Ramos (cell line): Measurements from ENCODE around the gene HPSE2.
"Not testable (repeated sequence)": the region's sequence is repeated elsewhere in the genome, so short reads cannot be mapped to it uniquely, and the experiment has no call there.

Experiments
- in situ Hi-C: fragments of 300-500 bp; cut with MboI; formaldehyde crosslinking; loops from one replicate; pipeline ENCODE4 v1.14.3; 2022; ENCODE audit warnings: low sequenced_read_pairs; ENCODE audit not compliant: unreplicated experiment

Gene HPSE2

DNA sequence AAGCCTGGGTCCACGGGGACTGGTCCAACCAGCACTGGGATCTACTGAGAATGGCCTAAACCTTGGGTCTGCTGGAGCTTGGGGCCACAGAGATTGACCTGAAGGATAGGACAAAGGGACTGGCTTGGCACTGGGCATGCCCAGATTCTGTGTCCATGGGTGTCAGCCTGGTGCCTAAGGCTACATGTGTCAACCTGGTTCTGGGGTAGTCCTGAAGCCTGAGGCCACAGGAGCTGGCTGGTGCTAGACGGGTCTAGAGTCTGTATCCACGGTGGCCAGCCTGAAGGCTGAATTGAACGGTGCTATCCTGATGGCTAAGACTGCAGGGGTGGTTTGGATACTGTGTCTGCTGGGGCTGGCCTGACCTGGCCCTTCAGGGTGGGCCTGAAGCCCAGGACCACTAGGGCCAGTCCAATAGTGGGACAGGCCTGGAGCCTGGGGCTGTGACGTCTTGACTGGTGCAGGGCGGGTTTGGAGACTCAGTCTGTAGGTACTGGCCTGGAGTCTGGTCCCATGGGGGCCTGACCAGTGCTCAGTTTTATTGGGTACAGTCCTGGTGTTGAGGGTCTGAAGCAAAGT lies 636.5 kb downstream of the HPSE2 start:
- in situ Hi-C loops = no loop called here

DNA sequence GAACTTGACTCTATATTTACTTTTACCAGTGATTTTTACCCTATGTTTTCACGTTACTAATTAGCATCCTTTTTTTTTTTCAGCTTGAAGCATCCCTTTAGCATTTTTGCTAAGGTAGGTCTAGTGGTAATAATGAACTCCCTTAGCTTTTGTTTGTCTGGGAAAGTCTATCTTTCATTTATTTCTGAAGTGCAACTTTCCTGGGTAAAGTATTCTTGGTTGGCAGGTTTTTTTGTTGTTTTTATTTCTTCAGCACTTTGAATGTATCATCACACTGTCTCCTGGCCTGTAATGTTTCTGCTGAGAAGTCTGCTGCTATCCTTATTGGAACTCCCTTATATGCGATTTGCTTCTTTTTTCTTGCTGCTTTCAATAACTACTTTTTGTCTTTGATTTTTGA lies 639.2 kb downstream of the HPSE2 start:
- in situ Hi-C loops = no loop called here

DNA sequence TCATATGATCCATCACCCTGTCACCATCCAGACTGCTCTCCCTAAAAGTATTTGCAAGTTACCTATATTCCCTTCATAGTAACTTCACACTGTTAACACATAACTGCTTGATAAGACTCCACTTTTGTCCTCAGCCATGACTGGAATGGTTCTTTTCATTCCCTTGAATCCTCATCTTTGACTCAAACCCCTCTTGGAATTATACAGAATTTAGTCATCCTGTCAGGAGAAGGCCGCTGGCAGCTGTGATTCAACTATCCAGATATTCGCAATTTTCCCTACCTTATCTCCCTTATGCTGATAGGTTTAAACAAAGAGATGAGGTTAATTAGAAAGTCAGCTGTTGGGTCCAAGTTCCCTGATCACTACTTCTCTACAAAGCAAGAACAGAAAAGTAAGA lies 646.0 kb downstream of the HPSE2 start:
- in situ Hi-C loops = no loop called here

DNA sequence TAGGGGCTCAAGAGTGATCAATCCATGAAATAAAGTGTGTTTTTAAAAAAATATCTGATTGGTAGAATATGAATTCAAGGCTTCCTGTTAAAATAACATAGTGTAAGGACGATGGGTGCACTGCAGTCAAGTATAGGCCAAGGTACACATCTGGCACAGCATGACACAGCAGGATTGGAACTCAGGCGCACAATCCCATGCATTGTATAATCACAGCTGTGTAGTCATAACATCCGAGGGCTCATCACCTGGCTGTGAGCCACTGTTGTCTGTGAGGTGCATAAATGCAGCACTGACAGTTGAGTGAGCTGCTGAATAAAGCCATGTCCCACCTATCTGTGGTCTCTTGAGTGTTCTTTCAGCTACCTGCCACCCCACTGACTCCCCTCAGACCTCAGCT lies 646.6 kb downstream of the HPSE2 start:
- in situ Hi-C loops = no loop called here

DNA sequence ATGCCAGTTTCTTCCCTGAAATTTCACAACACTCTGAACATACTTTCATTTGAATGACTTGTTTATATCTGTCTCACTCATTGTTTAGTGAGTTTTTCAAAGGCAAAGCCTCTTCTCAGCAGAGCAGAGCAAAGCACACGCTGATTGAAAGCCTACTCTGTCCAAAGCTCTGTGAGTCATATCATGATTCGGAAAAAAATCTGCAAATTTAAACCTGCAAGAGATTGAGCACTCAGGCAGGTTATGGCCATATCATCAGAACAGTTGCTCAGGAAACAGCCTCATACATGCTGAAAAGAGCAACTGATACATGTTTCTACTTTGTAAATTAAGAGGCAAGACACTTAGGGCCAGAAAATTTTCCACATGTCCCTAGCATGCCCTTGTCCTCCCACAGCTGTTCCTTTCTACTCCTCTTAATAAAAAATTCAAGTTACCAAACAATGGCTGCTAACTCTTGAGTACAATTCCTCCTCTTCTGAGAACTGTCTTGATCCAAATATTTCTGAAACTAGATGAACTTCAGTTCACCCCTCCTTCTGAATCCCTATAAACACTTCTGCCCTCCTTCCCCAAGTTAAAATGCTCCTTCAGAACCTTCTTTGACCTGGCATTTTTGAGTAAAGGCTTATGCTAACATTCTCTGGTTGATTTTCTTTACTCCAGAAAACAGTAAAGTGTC lies 648.4 kb downstream of the HPSE2 start:
- in situ Hi-C loops = no loop called here

DNA sequence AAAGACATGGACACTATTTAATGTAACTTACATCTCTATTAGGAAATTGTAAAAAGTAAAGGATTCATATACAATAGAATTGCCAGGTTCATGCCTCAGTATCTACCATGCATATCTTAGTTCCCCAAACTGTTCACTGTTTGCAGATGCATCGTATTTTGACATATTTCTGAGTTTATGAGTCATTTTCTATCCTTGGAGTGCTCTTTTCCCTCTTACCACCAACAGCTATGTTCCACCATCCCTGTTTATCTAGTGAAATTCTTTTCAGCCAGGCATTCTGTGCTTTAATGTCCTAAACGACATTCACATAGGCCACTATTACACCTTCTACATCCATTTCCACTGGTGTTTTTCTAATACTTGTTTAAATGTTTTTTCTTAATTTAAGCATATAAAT lies 649.6 kb downstream of the HPSE2 start:
- in situ Hi-C loops = no loop called here

DNA sequence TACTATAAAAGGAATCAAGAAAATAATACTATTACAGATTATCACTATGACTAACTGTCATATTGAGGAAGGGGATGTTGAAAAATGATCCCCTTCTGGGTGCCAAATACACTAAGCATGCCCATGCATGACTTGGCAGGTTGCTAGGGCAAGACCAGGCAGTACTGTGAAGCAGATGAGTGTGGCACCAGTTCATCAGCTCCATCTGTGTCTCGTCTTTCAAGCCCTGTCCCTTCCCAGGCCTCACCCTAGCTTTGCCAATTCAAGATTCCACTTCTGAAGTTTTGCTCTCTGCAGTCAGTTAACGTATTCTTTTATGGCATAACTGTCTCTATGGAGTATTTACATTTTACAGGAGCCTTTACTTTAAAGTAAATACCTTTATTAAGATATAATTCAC lies 653.3 kb downstream of the HPSE2 start:
- in situ Hi-C loops = no loop called here

DNA sequence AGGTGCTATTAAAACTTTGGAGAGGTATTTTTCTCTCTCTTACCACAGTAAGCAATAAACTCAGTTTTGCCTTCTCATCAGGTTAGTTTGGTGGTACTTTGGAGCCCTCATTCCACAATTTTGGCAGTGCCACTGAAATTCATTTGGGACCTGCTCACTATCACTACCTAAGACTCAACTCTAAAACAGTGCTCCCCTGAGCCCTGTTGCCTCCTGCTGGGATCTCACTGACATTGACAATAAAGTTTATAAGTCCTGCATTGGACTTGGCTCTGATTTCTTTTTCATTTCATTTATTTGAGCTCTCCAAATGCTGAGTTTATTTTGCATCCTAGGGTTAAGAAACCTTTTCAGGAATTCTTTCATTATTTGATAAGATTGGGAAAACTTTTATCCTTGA lies 658.1 kb downstream of the HPSE2 start:
- in situ Hi-C loops = no loop called here

DNA sequence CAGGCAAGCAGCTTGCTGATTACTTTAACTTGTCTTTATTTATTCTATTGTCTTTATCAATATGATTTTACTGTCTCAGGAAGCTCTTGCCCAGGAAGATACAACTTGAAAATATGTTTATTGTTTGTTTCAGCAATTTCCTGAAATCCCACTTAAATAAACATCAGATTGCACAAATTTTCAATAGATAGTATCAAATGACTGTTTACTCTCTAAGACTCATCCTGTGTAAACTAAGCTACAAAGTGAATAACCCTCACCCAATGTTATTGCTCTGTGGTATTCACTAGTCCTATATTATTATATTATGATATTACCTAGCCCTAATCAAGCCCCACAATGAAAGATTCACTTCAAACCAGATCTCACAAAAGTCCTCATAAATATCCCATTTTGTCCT lies 658.5 kb downstream of the HPSE2 start:
- in situ Hi-C loops = no loop called here

DNA sequence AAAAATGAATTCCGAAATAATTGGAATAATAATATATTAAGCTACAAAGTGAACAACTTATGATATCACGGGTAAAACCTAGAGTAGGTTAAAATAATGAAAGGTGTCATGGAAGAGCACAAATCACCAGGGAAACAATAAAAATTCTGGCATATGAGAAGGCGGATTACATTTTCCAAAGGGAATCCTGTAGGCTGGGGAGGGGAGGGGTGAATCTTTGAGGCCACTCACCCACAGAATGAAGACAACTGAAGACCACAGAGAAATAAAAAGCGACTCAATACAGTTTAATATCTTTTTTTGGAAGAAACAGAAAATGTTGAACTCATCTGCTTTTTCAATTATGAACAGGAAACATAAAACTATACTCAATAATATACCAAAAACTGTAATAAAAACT lies 659.6 kb downstream of the HPSE2 start:
- in situ Hi-C loops = no loop called here

DNA sequence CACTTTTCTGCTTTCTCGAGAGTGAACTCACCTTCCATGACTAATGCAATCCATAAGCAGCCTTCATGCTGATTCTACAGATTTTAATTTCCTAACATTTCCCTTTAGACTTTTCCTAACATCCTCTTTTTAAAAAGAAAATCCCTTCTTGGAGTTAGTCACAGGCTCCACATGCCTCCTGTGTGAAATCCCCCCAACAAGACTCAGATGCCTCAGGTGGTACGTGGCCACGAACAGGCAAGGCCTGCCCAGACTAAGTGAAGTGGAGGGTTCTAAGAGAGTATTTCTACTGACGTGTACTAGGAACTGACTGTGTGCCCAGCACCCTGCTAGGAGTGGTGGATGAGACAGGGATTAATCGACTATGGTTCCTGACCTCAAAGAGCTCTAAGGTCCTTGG lies 663.1 kb downstream of the HPSE2 start:
- in situ Hi-C loops = no loop called here

DNA sequence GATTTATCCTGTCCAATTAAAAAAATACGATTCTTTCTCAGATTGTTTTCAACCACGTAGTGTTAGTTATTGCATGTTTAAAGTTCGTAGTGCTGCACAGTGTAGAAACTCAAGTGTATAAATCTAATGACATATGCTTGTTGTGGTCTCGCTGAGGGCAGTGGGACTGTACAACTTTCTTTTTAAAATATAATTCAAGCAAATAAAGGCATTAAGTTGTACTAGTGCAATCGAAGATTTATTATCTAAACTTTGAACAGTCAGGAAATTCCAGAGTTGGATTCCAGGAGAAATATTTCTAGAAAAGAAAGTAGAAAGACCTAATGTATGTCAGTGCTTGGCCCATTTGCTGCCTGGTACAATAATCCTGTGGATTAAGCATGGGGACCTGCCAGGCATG lies 664.8 kb downstream of the HPSE2 start:
- in situ Hi-C loops = no loop called here

DNA sequence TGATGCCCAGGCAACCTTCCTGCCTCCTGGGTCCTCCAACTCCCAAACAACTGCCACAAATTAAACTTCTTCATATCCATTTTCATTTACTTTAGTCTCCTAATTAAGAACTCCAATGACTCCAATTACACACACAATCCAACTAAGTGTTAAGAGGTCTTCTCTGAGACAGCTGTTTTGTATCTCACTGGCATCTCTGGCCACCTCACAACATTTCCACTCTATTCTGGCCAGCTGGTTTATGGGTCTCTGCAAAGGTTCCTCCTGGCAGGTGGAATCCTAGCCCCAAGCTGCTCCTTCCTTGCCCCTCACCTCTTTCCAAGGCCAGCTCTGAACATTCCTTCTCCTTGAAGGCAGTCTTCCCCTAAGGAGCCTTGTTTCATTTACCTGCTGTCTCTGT lies 665.8 kb downstream of the HPSE2 start:
- in situ Hi-C loops = no loop called here

DNA sequence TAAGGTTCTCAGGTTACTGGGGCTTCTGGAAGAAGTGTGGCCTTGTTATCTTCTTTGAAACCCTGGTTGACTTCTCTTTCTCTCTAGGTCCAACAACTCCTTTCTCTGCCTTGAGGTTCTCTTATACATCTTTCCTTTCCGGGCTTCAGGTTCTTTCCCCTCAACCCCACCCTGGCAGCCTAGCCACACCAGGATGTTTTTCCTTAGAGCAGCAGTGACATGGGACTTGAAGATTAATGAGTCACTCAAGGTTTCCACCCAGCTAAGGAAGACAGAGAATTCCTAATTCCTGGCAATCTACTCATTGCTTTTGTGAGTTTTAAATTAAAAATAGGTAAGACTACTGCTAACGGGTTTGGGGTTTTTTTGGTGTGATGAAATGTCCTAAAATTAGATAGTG lies 667.1 kb downstream of the HPSE2 start:
- in situ Hi-C loops = no loop called here

DNA sequence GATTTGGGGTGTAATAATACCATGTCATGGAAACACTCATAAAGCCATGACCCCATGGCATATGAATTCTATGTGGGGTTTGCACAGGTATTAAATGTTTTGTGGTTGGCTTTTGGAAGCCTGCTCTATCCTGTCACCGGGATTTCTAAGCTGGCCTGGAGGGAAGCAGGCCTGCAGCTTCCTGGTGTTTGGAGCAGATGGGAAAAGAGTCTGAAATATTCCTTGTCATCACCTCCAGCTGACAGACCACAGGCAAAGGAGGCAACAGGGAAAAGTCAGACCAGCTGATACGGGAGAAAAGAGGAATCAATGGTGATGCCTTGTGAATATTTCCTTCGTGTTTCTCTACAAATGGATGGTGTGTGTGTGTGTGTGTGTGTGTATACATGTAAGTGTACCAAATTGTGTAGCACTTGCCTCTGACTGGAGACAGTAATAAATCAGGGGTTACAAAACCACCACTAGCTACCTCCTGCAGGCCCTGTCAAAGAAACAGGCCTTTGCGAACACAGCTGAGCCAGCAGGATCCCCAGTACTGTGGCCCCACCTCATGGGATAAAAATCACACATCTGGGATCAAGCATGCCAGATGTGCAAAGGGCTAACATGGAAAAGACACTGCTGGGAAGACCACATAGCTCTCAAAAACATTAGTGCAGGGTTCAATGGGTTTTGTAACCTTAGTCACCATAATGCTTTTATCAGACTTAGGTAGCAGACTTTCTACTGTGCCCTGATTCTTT lies 668.1 kb downstream of the HPSE2 start:
- in situ Hi-C loops = no loop called here

DNA sequence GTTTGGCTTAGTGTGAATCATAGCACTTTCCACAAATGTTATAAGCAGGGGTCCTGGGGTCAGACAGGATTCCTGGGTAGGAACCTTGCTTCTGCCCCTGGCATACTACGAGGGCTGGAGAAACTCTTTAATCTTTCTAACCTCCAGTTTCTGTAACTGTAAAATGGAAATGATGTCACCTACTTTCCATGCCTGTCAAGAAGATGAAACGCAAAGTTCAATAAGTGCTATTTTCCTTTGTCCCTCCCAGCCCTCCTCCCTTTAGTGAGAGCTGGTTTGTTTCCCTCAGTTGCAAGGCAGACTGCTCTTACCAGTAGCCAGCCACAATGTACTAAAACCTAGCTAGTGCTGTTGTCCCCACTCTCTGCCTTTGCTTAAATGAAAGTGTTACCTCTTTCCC lies 671.8 kb downstream of the HPSE2 start:
- in situ Hi-C loops = no loop called here

DNA sequence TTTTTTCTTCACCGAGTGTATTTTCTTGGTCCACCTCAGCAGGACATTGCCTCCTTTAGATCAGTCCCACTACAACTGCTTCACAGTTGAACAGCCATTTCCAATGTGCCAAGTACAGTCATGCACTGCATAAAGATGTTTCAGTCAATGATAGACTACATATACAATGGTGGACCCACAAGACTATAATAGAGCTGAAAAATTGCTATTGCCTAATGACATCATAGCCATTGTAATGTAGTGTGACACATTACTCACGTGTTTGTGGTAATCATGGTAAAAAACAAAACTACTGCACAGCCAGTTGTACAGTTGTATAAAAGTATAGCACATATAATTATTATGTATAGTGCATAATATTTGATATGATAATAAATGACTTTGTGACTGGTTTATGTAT lies 675.1 kb downstream of the HPSE2 start:
- in situ Hi-C loops = no loop called here

DNA sequence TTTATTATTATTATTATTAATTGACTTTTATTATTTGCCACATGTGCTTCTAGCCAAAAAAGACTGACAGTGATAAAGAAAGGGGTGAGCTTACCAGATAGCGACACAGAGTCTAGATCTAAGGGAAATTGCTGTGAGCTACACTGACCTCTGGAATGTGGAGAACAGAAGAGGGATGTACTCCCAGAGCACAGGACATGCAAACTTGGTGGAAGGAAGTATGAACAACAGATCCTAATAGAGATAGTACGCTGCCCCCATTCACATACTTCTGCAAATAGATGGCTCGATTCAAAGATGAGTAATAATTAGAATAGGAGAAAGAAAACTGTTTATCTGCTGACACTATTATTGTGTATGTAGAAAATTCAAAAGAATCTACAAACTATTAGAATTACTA lies 679.6 kb downstream of the HPSE2 start:
- in situ Hi-C loops = no loop called here

DNA sequence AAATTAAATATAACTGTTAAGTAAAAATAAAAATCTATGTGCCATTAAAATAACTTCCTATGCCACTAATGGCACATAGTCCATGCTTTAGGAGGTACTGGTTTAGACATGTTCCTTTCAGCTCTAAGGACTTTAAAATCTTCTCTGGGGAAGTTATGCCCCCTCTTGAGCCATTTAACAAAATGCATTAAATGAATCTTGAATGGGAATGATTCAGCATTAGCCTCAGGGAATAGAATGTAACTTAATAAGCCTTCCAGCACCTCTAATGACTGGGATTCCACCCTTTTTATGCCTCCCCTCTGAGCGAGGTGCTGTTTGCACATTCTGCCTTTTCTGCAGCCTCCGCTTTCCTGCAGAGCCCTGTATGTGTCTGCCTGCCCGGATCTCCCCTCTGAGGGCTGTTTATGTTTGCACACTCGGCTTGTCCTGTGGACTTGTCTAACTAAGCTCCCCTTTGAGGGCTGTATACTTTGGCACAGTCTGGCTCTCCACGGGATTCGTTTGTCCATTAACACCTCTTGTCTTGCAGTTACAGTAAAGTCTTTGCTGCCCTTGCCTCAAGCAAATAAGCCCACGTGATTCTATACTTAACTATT lies 680.5 kb downstream of the HPSE2 start:
- in situ Hi-C loops = no loop called here

DNA sequence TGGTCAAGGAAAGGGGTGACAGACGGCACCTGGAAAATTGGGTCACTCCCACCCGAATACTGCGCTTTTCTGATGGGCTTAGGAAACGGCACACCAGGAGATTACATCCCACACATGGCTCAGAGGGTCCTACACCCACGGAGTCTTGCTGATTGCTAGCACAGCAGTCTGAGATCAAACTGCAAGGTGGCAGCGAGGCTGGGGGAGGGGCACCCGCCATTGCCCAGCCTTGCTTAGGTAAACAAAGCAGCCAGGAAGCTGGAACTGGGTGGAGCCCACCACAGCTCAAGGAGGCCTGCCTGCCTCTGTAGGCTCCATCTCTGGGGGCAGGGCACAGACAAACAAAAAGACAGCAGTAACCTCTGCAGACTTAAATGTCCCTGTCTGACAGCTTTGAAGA lies 694.1 kb downstream of the HPSE2 start:
- in situ Hi-C loops = not testable (repeated sequence)

DNA sequence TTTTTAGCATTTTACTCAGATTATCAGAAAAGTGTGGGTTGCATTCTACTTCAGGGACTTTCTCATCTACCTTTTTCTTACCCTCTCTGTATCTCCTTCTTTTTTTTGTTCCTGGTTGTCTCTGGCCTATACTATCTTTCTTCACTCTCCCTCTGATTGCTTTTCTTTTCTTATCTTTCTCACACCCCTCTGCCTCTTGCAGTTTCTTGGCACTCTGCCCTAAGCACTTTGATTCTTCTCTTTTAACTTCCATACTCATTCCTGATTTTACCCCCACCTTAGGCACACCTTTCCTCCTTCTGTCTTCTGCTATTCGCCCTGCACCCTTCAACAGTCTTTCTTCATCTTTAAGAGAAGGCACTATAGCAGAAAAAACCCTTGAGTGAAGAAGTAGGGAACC lies 696.1 kb downstream of the HPSE2 start:
- in situ Hi-C loops = no loop called here
